Activated CD4-positive, alpha-beta T cell treated with anti-CD3 and anti-CD28 coated beads, Interleukin-2, amount 50 U/mL, for 16 hours (primary cell): ENCODE data around the gene MLIP.

Source experiments
- DNase-seq: peaks from one replicate; pipeline ENCODE4 v3.0.0-alpha.2; 2020

The MLIP gene

DNA sequence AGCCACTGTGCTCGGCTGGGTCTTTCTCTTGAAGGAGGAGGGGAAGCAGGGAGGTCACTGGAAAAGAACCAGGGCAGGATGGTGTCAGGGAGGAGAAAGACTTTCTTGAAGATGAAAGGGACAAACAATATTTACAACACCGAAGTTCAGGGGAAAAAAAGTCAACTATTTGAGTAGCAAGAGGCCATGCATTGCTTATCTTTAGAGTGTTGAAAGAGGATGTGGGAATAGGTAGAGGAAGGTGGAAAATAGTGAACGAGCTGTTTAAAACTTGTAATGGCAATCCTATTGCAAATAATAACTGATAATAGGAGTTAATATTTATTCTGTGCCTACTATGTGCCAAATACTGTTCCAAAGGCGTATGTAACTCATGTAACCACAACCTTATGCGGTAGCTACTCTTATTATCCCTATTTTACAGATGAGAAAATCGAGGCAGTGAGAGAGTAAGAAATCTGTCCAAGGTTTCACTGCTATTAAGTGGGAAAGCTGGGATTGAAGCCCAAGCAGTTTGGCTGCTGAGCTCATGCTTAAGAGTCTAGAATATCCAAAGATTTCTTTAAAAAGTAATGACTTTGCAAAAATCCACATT, 12.7 kb upstream of the MLIP start:
- DNase-seq = no peak

DNA sequence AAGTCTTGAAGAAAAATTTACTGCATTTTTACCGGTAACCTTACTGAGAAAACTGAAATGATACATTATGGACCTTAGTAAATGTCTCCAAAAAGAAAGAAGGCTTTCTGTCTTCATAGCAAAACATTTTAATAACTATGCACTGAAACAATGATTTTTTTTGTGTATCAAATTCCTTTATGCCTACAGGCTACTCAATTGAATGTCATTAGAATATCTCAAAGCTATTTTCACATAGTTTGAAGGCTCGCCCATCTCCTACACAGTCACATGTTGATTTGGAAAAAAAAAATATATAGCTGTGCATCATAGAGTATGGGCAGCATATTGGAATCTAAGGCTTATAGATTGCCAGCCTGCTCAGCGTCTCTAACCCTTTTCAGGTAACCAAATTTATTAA, 12.0 kb upstream of the MLIP start:
- DNase-seq = no peak

DNA sequence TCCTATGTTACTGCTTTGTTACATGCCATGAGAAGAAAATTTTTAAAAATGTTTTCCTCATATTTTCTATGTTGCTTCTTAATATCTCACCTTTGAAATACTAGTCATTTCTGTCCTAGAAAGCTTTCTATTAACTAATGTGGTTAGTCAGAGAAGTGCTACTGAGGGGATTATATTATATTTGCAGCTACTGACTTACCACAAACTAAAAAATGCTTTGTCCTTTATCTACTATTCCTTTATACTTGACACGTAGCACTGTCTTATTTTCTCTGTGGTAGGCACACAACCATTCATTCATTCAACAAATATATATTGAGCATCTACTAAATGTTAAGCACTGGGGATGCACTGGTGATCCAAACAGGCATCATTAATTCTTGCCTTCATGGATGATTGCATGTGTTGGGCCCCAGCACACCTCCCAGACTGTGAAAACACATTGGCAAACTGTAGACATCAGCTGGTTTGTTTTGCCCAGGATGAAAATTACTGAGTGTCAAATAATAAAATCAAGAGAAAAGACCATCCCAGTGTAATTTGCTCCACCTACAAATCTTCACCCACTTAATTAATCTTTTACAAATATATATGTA, 10.7 kb upstream of the MLIP start:
- no peak for DNase-seq

DNA sequence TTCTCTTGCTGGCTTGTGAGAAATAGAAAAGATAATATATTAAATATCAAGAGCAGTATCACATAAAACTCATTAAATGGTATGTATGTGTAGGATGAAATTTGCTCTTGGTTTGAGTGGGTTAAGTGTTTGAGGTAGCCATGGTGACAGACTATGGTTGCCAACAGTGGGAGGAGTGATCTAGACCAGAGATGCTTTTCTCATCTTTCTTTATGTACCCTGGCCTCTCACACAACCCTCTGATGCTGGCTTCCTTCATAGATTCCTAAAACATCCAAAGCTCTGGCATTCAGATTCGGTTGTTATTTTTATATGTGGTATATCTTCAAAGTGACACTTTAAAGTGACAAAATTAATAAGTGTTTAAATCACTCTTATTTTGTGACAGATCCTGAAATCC, 9.0 kb upstream of the MLIP start:
- no peak for DNase-seq

DNA sequence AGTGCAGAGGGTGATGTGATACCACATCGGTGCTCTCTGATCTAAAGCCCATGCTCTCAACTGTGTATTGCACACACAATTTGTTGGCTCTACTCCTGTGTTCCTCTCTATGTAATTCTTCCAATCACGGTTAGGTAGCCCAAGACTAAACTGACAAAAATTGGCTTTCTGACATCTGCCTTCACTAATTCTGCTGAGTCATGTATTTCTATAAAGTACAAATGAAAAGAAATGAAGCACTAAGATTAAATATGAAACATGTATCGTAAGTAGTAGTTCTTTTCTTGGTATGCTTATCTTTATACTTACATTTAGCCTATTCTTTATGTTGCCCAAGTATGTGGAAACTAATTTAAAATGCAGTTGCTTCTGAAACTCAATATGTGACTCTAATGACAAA, 7.7 kb upstream of the MLIP start:
- no peak for DNase-seq

DNA sequence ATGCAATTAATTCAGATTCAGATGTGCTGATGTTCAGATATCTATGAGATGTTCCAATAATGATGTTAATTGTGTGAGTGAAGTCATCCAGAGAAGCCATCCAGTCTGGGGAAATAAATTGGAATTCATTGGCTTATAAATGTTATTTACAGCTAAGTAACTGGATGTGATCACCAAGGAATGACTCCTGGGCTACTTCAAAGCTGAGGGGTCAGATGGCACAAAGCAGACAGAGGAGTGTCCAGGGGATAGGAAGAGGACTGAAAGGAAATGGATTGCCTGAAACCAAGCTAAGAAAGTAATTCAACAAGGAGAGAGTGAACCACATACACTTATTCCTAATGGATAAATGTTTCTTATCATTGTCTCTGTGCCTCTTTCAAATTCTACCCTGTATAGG, 4.5 kb upstream of the MLIP start:
- DNase-seq = no peak

DNA sequence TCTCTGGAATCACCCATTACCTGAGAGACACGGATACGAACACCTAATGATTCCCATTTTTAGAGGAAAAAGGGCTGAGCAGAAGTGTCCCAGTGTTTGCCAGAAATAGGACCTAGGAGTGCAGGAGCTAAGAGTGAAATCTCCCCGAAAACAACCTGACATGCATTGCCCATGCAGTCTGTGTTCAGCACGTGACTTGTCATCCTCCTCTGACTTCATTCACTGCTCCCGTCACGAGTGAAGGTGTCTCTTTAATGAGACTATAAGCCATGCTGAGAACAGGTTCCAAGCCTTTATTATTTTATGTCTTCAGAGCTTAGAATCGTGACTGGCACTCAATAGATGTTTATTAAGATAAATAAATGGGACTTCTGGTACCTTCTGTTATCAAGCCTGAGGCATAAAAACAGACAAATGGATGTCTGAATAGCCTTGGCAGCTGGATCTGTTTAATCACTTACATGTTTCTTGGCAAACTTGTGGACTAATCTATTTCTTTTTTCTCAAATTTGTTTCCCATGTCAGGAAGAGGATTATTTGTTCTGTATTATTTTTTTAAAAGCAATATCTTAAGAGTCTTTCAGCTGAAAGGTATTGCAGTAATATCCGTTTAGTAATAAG, 3.7 kb upstream of the MLIP start:
- DNase-seq = no peak

DNA sequence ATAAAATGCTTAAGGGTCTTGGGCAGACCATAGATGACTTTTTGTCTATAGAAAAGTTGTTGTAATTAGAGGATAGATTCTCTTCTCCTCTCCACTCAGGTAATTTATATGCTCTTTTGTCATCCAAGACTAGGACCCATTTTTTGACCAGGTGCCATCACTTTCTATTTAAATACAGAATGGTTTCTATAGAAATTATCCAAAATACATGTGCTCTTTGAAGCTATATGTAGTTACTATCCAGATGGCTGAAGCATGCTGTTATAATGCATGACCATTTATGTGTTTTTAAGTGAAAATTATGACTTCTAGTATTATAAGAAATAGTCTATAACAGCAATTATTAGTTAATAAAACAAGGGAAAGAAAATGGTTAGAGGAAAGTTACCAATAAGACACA, 3.0 kb upstream of the MLIP start:
- DNase-seq = no peak

DNA sequence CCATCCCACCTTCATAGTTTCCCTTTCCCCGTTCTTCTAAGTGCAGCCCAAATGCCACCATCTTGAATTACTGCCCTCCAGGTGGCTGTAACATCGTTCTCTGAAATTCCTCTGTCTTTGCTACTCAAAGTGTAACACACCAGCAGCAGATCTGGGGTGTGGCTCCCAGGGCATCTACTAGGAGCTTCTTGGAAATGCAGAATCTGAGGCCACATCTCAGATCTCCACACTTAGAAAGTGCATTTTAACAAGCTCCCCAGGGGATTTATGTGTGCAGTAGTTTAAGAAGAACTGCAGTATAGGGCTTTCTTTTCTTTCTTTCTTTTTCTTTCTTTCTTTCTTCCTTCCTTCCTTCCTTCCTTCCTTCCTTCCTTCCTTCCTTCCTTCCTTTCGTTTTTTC, 1.7 kb upstream of the MLIP start:
- no peak for DNase-seq

DNA sequence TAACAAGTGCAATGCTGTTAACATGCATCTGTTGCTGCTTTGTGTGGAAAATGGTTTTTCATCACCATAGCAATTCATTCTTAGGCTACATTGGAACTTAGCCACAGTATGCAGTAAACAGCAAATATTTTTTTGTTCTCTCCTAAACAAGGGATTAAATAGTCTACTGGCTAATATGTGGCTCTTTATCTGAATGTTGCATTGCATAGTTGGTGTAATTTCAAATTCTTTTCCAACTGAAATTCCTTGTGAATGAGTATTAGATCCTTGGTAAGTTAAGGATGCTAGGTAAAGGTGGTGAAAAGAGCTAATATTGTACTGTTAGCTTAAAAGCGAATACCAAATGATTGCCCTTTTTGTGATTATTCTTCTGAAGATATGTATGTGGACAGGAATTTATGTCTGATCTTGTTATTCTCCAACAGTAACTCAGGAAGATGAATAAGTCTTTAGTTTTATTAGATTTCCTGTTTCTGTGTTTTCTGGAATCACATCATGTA, 958 bp downstream of the MLIP start:
- no peak for DNase-seq

DNA sequence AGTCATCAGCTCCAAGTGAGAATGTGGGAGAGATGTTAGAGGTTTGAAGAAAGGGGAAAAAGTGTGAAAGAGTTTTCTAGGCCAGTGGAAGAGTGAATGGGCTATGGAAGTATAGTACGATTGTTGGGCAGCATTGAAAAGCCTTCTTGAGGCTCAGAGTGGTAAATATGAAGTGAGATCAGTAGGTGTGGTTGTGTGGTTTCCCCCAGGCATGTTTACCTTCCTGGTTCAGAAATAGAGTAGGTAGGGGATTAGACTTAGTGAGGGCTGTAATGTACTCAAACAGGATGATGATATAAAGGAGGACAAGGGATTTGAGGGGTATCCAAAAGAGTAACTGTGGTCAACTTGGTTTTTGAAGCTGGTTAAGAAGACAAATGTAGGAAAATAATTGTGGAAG, 3.7 kb downstream of the MLIP start:
- no peak for DNase-seq

DNA sequence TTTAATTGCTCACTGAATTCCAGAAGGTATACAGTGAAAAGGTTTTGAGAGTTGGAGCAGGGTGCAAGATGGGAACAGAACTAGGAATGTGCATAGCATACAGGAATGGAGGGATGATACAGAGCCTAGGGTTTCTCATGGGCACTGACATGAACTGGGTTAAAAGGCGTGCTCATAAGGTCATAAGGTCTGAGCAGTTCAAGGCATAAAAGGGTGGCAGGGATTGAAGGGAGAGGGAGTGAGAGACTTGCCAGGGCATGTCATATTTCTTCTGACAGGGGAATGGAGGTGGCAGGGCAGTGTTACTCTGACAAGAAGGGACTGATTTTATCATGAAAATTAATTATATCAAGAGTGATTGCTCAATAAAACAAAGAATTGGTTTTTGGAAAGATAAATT, 4.7 kb downstream of the MLIP start:
- DNase-seq = no peak

DNA sequence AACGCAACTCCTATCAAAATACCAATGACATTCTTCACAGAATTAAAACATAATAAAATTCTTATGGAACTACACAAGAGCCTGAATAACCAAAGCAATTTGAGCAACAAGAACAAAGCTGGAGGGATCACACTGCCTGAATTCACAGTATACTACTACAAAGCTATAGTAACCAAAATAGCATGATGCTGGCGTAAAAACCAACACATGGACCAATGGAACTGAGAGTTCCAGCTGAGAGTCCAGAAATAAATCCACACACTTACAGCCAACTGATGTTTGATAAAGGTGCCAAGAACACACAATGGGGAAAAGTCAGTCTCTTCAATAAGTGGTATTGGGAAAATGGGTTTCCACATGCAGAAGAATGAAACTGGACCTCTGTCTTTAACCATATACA, 6.9 kb downstream of the MLIP start:
- no peak for DNase-seq

DNA sequence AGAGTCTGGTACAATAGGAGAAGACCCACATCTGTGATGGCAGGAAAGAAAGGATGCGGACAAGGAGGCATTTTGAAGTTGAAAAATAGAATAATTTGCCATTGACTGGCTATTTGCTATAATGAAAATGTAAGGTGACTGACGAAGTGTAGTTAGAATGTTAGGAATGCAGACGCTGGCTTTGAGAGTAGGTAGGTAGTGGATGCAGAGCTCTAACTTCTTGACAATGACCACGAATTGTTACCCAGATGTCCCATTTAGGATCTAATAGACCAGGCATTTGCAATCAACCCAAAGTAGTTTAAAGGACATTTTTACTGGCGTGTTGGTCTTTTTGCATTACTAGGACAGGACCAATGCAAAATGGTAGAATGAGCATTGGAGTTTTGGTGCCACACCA, 14.2 kb downstream of the MLIP start:
- DNase-seq = no peak

DNA sequence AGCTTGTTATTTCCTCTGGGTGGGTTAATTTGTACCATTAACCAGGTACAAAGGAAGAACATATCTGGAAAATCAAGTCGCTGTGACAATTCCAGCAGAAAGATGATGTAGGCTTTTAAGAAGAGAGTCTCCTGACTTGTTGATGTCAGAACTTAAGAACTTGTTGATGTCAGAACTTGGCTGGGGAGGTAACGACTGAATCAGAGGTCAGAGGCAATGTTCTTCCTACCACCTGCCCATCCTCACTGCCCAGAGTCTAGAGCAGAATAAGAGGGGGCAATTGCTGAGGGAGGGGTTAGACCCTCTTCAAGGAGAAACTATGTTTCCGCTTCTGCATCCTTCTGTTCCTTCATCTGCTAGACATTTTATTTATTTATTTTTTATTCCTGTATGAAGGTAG, 18.9 kb downstream of the MLIP start:
- no peak for DNase-seq

DNA sequence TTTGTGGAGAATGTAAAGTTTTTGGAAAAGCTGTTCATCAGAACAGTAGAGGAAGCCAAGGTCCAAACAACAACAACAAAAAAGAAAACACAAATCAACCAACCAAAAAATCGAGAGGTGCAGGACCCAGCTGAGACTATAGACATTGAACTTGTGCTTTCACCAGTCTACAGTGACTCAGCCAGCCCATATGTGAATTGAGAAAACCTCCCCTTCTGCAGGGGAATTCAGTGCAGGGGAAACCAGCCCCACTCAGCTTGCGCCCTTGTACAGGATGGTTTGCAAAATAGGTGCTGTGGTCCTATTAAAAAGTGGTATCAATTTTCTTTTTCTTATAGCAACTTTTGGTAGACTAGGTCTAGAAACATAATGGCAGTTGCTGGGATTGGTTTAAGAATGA, 21.3 kb downstream of the MLIP start:
- DNase-seq = no peak

DNA sequence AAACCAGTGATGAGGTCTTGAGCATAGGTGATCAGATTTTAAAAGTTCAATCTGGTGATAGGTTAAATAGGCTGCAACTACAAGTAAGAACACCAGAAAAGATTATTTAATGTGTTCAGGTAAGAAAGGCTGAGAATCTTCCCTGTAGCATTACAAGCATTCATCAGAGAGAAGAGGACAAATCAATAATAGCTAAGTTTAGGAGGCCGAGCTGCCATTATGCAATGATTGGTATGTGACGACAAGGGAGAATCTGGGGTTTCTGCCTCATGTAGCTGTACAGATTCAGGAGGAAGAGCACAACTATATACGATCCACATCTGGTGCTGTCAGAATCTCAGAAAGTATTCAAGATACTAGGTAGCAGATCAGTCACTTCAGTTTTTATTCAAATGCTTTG, 21.9 kb downstream of the MLIP start:
- DNase-seq = no peak

DNA sequence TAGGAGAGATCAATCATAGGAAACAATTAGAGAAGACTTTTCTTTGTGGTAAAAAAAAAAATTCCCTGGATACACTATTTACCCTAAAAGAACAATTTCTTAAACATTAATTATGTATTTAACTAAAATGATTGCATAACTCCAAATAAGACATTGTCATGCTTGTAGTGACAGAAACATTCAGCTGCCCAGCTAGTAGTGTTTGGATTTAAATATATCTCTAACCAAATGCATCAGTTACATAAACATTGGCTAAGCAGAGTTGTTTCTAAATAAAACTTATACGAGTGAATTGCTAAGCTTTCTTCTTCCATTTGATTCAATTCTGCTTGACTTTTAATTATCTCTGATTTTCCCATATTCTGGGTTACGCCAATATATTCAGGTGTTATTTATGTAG, 23.7 kb downstream of the MLIP start:
- DNase-seq = no peak

DNA sequence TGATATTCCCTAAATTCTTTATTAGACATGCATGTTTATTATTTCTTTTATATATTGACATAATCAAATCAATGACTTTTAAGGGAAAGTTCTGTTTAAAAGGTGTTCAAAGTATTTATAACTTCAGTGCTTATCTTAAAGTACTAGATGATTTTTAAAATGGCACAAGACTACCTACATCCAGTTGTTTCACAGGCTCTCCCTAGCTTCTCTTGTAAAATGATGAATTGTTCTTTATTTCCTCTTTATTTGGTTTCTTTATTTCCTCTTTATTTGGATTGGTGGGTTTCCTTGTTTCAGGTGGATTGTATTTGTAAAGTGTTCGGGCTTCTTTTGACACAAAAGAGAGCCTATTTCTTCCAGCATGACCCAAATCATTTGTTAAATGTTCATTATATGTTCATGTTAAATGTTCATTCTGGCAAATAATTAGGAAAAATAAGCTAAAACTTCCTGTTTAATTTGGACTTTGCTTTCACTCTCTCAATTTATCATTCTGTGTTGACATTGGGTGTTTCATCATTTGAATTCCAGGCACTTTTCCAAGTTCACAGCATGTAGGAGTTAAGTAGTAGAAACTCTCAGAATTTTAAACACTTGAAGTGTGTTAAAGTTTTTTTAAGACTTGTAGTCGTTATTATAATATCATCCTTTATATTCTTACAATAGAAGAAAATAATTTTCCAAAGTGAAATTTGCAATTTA, 24.6 kb downstream of the MLIP start:
- no peak for DNase-seq

DNA sequence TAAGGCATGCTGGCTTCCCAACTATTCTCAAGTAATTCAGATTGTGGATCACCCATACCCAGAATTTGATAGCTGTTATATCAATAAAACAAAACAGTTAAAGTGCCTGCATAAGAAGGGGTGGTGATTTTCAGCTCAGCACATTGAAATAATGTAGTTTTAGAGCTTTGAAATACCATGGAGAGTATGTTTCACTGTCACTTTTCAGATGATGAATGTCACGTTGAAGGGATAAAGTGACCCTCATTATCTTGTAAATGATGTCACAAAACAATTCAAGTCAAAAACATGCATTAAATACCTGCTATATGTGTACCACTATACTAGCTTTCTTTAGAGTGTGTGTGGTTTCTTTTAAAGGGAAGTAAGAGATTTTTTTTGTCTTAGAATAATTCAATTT, 27.6 kb downstream of the MLIP start:
- DNase-seq = no peak

DNA sequence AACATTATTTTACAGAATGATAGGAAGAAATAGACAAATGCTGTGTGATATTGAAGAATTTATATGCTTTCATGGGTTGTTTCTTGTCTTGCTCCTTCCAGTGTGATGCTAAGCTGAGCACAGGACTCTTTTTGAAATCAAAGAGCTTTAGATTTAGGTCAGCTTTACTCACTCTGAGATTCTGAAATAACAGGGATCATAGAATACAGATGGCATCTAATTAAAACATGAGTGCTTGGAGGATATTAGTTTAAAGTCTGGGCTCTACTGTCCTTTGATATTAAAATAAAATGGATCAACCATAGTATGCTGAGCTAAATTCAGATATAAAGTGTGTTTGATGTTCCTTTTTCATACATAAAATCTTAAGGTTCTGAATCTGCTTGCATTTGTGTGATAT, 29.6 kb downstream of the MLIP start:
- no peak for DNase-seq

DNA sequence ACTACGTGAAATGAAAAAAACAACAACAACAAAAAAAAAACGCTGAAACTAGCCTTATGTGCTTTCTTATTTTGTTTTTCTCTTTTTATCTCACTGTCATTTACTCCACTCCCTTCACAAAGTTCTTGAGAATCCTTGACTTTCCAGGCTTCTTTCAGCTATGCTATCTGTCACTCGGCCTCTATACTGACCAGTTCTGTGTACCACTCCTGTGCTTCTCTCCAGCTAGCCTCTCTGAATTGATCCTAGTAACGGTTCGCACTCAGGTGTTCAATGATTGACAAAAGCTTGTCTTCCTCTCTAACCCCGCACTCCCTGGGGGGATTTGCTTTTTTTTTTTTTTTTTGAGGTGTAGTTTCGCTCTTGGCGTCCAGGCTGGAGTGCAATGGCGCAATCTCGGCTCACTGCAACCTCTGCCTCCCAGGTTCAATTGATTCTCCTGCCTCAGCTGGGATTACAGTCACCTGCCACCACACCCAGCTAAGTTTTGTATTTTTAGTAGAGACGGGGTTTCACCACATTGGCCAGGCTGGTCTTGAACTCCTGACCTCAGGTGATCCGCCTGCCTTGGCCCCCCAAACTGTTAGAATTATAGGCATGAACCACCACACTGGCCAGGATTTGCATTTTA, 31.8 kb downstream of the MLIP start:
- no peak for DNase-seq

DNA sequence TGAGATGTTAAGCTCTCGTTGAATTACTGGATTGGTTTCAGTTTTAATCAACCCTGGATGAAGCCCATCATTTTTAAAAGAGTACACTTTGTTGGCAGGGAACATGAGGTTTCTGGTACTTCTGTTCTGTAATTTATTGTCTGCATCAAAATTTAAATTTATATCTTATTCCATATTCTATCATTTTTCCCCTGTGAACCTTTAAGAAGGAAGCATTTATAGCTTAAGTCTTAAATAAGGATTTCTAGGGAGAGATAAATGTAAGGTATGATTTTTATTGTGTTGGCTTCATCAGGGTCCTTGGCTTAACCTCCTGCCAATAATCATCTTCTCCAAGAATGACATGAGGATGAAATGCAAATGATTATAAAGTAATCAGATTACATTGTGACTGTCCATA, 40.6 kb downstream of the MLIP start:
- DNase-seq = no peak
